HUES6 (cell line): ENCODE data around the gene ERICH2.

Source experiments
- H3K27ac ChIP-seq: 2 replicates; pipeline ENCODE4 v1.7.0; 2013; ENCODE audit warnings: low read depth, mild to moderate bottlenecking, low read length, inconsistent platforms
- H3K27me3 ChIP-seq: 2 replicates; pipeline ENCODE4 v1.6.1; 2013; ENCODE audit warnings: low read length; ENCODE audit not compliant: control insufficient read depth, insufficient read depth
- H3K36me3 ChIP-seq: 2 replicates; pipeline ENCODE4 v1.6.1; 2013; ENCODE audit warnings: low read length; ENCODE audit not compliant: control insufficient read depth, insufficient read depth
- H3K4me1 ChIP-seq: 2 replicates; pipeline ENCODE4 v1.6.1; 2013; ENCODE audit warnings: low read length; ENCODE audit not compliant: control insufficient read depth, insufficient read depth
- H3K4me3 ChIP-seq: 2 replicates; pipeline ENCODE4 v1.5.1; 2013; ENCODE audit warnings: low read depth, low read length
- H3K9ac ChIP-seq: one replicate; pipeline ENCODE4 v1.6.1; 2013; ENCODE audit warnings: mild to moderate bottlenecking, low read length
- H3K9me3 ChIP-seq: 2 replicates; pipeline ENCODE4 v1.6.1; 2013; ENCODE audit warnings: low read depth, low read length; ENCODE audit not compliant: control insufficient read depth, insufficient read depth

Gene ERICH2

GRCh38 chr2:170798996-170799395 lies 28.8 kb downstream of the ERICH2 start:
- Histone ChIP-seq H3K9ac (no peak overlapping the region), H3K9me3 (no peaks in the 10 kb centered on the region), H3K27me3 (no peaks in the 10 kb centered on the region), H3K27ac (no peak overlapping the region), H3K4me3 (no peak overlapping the region), H3K36me3 (no peaks in the 10 kb centered on the region), H3K4me1 (no peaks in the 10 kb centered on the region)

DNA sequence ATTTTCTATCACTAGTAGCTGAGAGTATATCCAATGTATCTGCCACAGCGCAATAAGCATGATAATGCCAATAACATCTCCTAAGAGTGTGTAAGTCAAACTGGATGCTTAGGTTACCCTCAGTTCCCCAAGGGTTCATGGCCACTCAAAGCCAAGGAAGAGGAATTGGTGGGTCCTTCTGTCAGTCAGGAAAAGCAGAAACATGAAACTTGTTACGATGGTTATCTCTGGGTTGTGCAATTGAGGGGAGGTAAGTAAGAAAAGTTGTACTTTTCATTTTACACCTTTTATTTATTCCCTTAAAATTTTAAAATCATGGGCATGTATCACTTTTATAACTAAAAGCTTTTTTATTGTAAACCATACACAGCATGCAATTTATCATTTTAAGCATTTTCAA lies 36.4 kb downstream of the ERICH2 start:
- no peaks in the 10 kb centered on the region for H3K27me3 ChIP-seq
- no peak overlapping the region for H3K27ac ChIP-seq
- H3K36me3 ChIP-seq = no peaks in the 10 kb centered on the region
- no peaks in the 10 kb centered on the region for H3K9me3 ChIP-seq
- no peak overlapping the region for H3K4me3 ChIP-seq
- no peaks in the 10 kb centered on the region; the same call in 1 of the 2 replicates for H3K4me1 ChIP-seq
- H3K9ac ChIP-seq = no peak overlapping the region

GRCh38 chr2:170812710-170813600 lies 42.8 kb downstream of the ERICH2 start:
- H3K9ac ChIP-seq = peak overlapping the region; percentile 68
- H3K4me3 ChIP-seq = peak overlapping the region; percentile 76

GRCh38 chr2:170813611-170814532 lies 43.7 kb downstream of the ERICH2 start:
- Histone ChIP-seq H3K9me3 (no peaks in the 10 kb centered on the region), H3K9ac (peak overlapping the region; percentile 68), H3K4me1 (peaks cover 17% of the 10 kb centered on the region), H3K27ac (peak overlapping the region; percentile 15; the same call in 1 of the 2 replicates), H3K36me3 (no peaks in the 10 kb centered on the region), H3K4me3 (peak overlapping the region; percentile 76), H3K27me3 (peaks cover 58% of the 10 kb centered on the region)

More at GRCh38 chr2:170812710-170813600, 42.8 kb downstream of the ERICH2 start:
- H3K27me3 ChIP-seq = peaks cover 49% of the 10 kb centered on the region
- peaks cover 15% of the 10 kb centered on the region for H3K4me1 ChIP-seq
- H3K9me3 ChIP-seq = no peaks in the 10 kb centered on the region
- H3K27ac ChIP-seq = peak overlapping the region; percentile 15; the same call in 1 of the 2 replicates
- H3K36me3 ChIP-seq = no peaks in the 10 kb centered on the region

GRCh38 chr2:170814533-170815230 lies 44.5 kb downstream of the ERICH2 start:
- H3K27me3 ChIP-seq = peaks cover 66% of the 10 kb centered on the region
- peak overlapping the region; percentile 76 for H3K4me3 ChIP-seq

DNA sequence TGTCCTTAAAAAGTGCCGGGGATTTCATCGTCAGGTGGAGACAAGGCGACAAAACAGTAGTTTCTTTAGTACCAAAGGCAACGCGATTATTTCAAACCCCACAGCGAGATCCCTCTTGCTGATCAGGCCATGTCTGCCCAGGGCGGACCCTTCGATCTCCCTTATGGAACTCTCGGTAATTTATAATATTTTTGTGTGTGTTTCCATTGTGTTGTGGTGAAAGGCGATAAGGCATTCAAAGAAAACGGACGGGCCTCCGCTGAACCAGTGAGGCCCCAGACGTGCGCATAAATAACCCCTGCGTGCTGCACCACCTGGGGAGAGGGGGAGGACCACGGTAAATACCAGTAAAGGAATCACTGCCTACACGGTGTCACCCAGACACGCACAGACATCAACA lies 45.1 kb downstream of the ERICH2 start:
- Histone ChIP-seq H3K27me3 (peaks cover 73% of the 10 kb centered on the region), H3K4me3 (peak overlapping the region; percentile 76), H3K9me3 (no peaks in the 10 kb centered on the region), H3K9ac (peak overlapping the region; percentile 68), H3K36me3 (no peaks in the 10 kb centered on the region), H3K4me1 (peaks cover 29% of the 10 kb centered on the region), H3K27ac (no peak overlapping the region; the same call in 1 of the 2 replicates)

More at GRCh38 chr2:170814533-170815230, 44.5 kb downstream of the ERICH2 start:
- Histone ChIP-seq H3K27ac (no peak overlapping the region), H3K36me3 (no peaks in the 10 kb centered on the region), H3K9ac (peak overlapping the region; percentile 68), H3K9me3 (no peaks in the 10 kb centered on the region), H3K4me1 (peaks cover 24% of the 10 kb centered on the region)

GRCh38 chr2:170815746-170816503 lies 45.7 kb downstream of the ERICH2 start:
- peaks cover 35% of the 10 kb centered on the region for H3K4me1 ChIP-seq
- H3K4me3 ChIP-seq = peak overlapping the region; percentile 76
- H3K36me3 ChIP-seq = peaks cover under 1% of the 10 kb centered on the region; the same call in 1 of the 2 replicates
- no peaks in the 10 kb centered on the region for H3K9me3 ChIP-seq
- H3K9ac ChIP-seq = peak overlapping the region; percentile 90
- peaks cover 79% of the 10 kb centered on the region for H3K27me3 ChIP-seq
- H3K27ac ChIP-seq = no peak overlapping the region

DNA sequence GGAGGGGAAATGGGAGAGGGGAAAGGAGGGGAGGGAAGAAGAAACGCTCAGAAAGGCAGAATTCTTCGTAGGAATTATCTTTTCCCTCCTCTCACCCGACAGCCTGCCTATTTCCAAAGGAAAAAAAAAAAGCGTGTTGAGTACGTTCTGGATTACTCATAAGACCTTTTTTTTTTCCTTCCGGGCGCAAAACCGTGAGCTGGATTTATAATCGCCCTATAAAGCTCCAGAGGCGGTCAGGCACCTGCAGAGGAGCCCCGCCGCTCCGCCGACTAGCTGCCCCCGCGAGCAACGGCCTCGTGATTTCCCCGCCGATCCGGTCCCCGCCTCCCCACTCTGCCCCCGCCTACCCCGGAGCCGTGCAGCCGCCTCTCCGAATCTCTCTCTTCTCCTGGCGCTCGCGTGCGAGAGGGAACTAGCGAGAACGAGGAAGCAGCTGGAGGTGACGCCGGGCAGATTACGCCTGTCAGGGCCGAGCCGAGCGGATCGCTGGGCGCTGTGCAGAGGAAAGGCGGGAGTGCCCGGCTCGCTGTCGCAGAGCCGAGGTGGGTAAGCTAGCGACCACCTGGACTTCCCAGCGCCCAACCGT lies 46.4 kb downstream of the ERICH2 start, which contains the start of gene GAD1:
GAD1 (plus strand) TSS at position 384 of the 589 bp plus-strand sequence. CDS start 1,705 bp downstream, outside the sequence.
- Histone ChIP-seq H3K4me1 (peaks cover 42% of the 10 kb centered on the region), H3K4me3 (peak within 1 kb of the TSS; percentile 76), H3K36me3 (peaks cover 5% of the 10 kb centered on the region; the same call in 1 of the 2 replicates), H3K27ac (peak within 1 kb of the TSS; percentile 22; the same call in 1 of the 2 replicates), H3K9ac (peak within 1 kb of the TSS; percentile 90), H3K9me3 (no peaks in the 10 kb centered on the region), H3K27me3 (peaks cover 86% of the 10 kb centered on the region)

GRCh38 chr2:170817093-170818035 lies 47.2 kb downstream of the ERICH2 start:
- Histone ChIP-seq H3K36me3 (peaks cover 5% of the 10 kb centered on the region; the same call in 1 of the 2 replicates), H3K4me1 (peaks cover 45% of the 10 kb centered on the region), H3K9me3 (no peaks in the 10 kb centered on the region), H3K9ac (peak overlapping the region; percentile 90), H3K27me3 (peaks cover 93% of the 10 kb centered on the region), H3K27ac (peak overlapping the region; percentile 22; the same call in 1 of the 2 replicates), H3K4me3 (peak overlapping the region; percentile 76)
